Activated CD4-positive, alpha-beta memory T cell treated with anti-CD3 and anti-CD28 coated beads, Interleukin-2, amount 10 ng/mL, durations not matched to agents 7 days and 5 days (primary cell): ENCODE data around the gene BRME1. TPM values are rescaled to one million over a fixed set of nuclear protein-coding genes. Genes with fewer than 3 reads are reported as not detected.

Experiments
- CTCF ChIA-PET: fragments of 350-600 bp; sonication (Branson Sonifier 250); formaldehyde crosslinking; loops from one replicate; lab custom pipeline; 2021; ENCODE audit warnings: antibody characterized with exemption, inconsistent platforms; lab: Charles Lee
- POLR2A ChIA-PET: fragments of 350-600 bp; sonication (Branson Sonifier 250); formaldehyde crosslinking; loops from one replicate; lab custom pipeline; 2021; ENCODE audit warnings: antibody characterized with exemption; lab: Charles Lee
- DNase-seq: peaks from one replicate; pipeline ENCODE4 v3.0.0-alpha.2; 2020
- H3K27ac Mint-ChIP-seq: one replicate; pipeline ENCODE4 v1.8.0; 2021; ENCODE audit warnings: mild to moderate bottlenecking, mixed read lengths
- H3K27me3 Mint-ChIP-seq: one replicate; pipeline ENCODE4 v1.8.0; 2021; ENCODE audit warnings: mixed read lengths
- H3K36me3 Mint-ChIP-seq: one replicate; pipeline ENCODE4 v1.8.0; 2021; ENCODE audit warnings: low read depth, mixed read lengths
- H3K4me1 Mint-ChIP-seq: one replicate; pipeline ENCODE4 v1.8.0; 2021; ENCODE audit warnings: mixed read lengths
- H3K4me3 Mint-ChIP-seq: one replicate; pipeline ENCODE4 v1.8.0; 2021; ENCODE audit warnings: mild to moderate bottlenecking, mixed read lengths
- H3K9me3 Mint-ChIP-seq: one replicate; pipeline ENCODE4 v1.8.0; 2021; ENCODE audit warnings: mixed read lengths
- total RNA-seq, 2 experiments: library from RNA; stranded (reverse); gene quantifications; one replicate each; pipeline ENCODE4 v1.2.3, GENCODE V29; 2021

BRME1 gene
- total RNA-seq, 2 experiments from 2014 or later = 3.8 to 4.4 TPM

- Mint-ChIP-seq H3K36me3 (no peaks in the 10 kb centered on the region), H3K4me3 (no peak overlapping the region), H3K9me3 (peaks cover 3% of the 10 kb centered on the region), H3K4me1 (peaks cover 12% of the 10 kb centered on the region), H3K27ac (no peak overlapping the region), H3K27me3 (no peaks in the 10 kb centered on the region)
- no peak for DNase-seq
- POLR2A ChIA-PET = interaction anchor here (1.2 to 1.4 kb wide), 2 partner anchors 13 to 39 kb away, joined by 3 to 4 read pairs; partner anchors contain the start of gene PODNL1
- CTCF ChIA-PET = no interaction called here
Observed at GRCh38 chr19:13899912-13900584, 5.9 kb downstream of the BRME1 start.

GRCh38 chr19:13899393-13899792 lies 6.5 kb downstream of the BRME1 start:
- Mint-ChIP-seq H3K9me3 (no peaks in the 10 kb centered on the region), H3K27me3 (no peaks in the 10 kb centered on the region), H3K4me1 (peaks cover 7% of the 10 kb centered on the region), H3K27ac (no peak overlapping the region), H3K4me3 (no peak overlapping the region), H3K36me3 (no peaks in the 10 kb centered on the region)
- ChIA-PET POLR2A (interaction anchor here (1.2 to 1.4 kb wide), 2 partner anchors 13 to 39 kb away, joined by 3 to 4 read pairs; partner anchors contain the start of gene PODNL1), CTCF (no interaction called here)
- no peak for DNase-seq

GRCh38 chr19:13896227-13896626 lies 9.7 kb downstream of the BRME1 start:
- Mint-ChIP-seq H3K4me3 (no peak overlapping the region), H3K9me3 (no peaks in the 10 kb centered on the region), H3K27me3 (no peaks in the 10 kb centered on the region), H3K4me1 (no peaks in the 10 kb centered on the region), H3K36me3 (no peaks in the 10 kb centered on the region), H3K27ac (no peak overlapping the region)
- CTCF ChIA-PET = no interaction called here
- no peak for DNase-seq
- POLR2A ChIA-PET = no interaction called here

- H3K27me3 Mint-ChIP-seq = no peaks in the 10 kb centered on the region
- H3K4me3 Mint-ChIP-seq = no peak overlapping the region
- no peak overlapping the region for H3K27ac Mint-ChIP-seq
- CTCF ChIA-PET = no interaction called here
- H3K4me1 Mint-ChIP-seq = no peaks in the 10 kb centered on the region
- POLR2A ChIA-PET = no interaction called here
- no peaks in the 10 kb centered on the region for H3K9me3 Mint-ChIP-seq
- H3K36me3 Mint-ChIP-seq = no peaks in the 10 kb centered on the region
- no peak for DNase-seq
Observed at GRCh38 chr19:13894552-13894951, 11.4 kb downstream of the BRME1 start.

GRCh38 chr19:13892870-13893269 lies 13.0 kb downstream of the BRME1 start:
- Mint-ChIP-seq H3K27ac (no peak overlapping the region), H3K4me1 (no peaks in the 10 kb centered on the region), H3K4me3 (no peak overlapping the region), H3K9me3 (no peaks in the 10 kb centered on the region), H3K27me3 (no peaks in the 10 kb centered on the region), H3K36me3 (no peaks in the 10 kb centered on the region)
- ChIA-PET POLR2A (no interaction called here), CTCF (no interaction called here)
- DNase-seq = no peak

GRCh38 chr19:13890136-13890535 lies 15.8 kb downstream of the BRME1 start:
- no peaks in the 10 kb centered on the region for H3K36me3 Mint-ChIP-seq
- peaks cover 11% of the 10 kb centered on the region for H3K4me1 Mint-ChIP-seq
- DNase-seq = no peak
- no peaks in the 10 kb centered on the region for H3K27me3 Mint-ChIP-seq
- H3K9me3 Mint-ChIP-seq = no peaks in the 10 kb centered on the region
- ChIA-PET POLR2A (no interaction called here), CTCF (no interaction called here)
- no peak overlapping the region for H3K27ac Mint-ChIP-seq
- H3K4me3 Mint-ChIP-seq = no peak overlapping the region

- CTCF ChIA-PET = no interaction called here
- Mint-ChIP-seq H3K4me1 (peaks cover 14% of the 10 kb centered on the region), H3K9me3 (no peaks in the 10 kb centered on the region), H3K27me3 (no peaks in the 10 kb centered on the region), H3K4me3 (no peak overlapping the region), H3K27ac (no peak overlapping the region), H3K36me3 (no peaks in the 10 kb centered on the region)
- POLR2A ChIA-PET = no interaction called here
- no peak for DNase-seq
Observed at GRCh38 chr19:13888281-13888680, 17.6 kb downstream of the BRME1 start.

GRCh38 chr19:13887517-13887916 lies 18.4 kb downstream of the BRME1 start:
- peaks cover 18% of the 10 kb centered on the region for H3K4me1 Mint-ChIP-seq
- no peak for DNase-seq
- H3K36me3 Mint-ChIP-seq = no peaks in the 10 kb centered on the region
- ChIA-PET CTCF (interaction anchor here (1.1 kb wide), 1 partner anchor 186 kb away, joined by 3 read pairs; no protein-coding TSS in a partner anchor), POLR2A (interaction anchor here (0.8 kb wide), 1 partner anchor 66 kb away, joined by 3 read pairs; no protein-coding TSS in a partner anchor)
- no peaks in the 10 kb centered on the region for H3K9me3 Mint-ChIP-seq
- no peak overlapping the region for H3K27ac Mint-ChIP-seq
- H3K27me3 Mint-ChIP-seq = no peaks in the 10 kb centered on the region
- H3K4me3 Mint-ChIP-seq = no peak overlapping the region

GRCh38 chr19:13887018-13887436 lies 18.9 kb downstream of the BRME1 start:
- ChIA-PET CTCF (interaction anchor here (0.7 to 1.6 kb wide), 5 partner anchors 155 to 456 kb away, joined by 3 to 5 read pairs (median 3); no protein-coding TSS in a partner anchor), POLR2A (interaction anchor here (0.7 to 1.0 kb wide), 3 partner anchors 13 to 66 kb away, joined by 3 to 4 read pairs (median 3); partner anchors contain the start of gene DCAF15)
- no peak overlapping the region for H3K27ac Mint-ChIP-seq
- peak; percentile 44 for DNase-seq
- H3K9me3 Mint-ChIP-seq = no peaks in the 10 kb centered on the region
- H3K4me1 Mint-ChIP-seq = peaks cover 23% of the 10 kb centered on the region
- no peaks in the 10 kb centered on the region for H3K27me3 Mint-ChIP-seq
- H3K4me3 Mint-ChIP-seq = no peak overlapping the region
- no peaks in the 10 kb centered on the region for H3K36me3 Mint-ChIP-seq

GRCh38 chr19:13885826-13886365 lies 20.0 kb downstream of the BRME1 start:
- peaks cover 34% of the 10 kb centered on the region for H3K4me1 Mint-ChIP-seq
- H3K27me3 Mint-ChIP-seq = no peaks in the 10 kb centered on the region
- H3K36me3 Mint-ChIP-seq = no peaks in the 10 kb centered on the region
- DNase-seq = no peak
- H3K4me3 Mint-ChIP-seq = no peak overlapping the region
- POLR2A ChIA-PET = interaction anchor here (0.7 to 1.4 kb wide), 3 partner anchors 14 to 146 kb away, joined by 3 to 4 read pairs (median 3); partner anchors contain the start of genes DCAF15 and IL27RA
- no peak overlapping the region for H3K27ac Mint-ChIP-seq
- no peaks in the 10 kb centered on the region for H3K9me3 Mint-ChIP-seq
- CTCF ChIA-PET = interaction anchor here (0.8 to 1.6 kb wide), 4 partner anchors 18 to 189 kb away, joined by 3 to 5 read pairs (median 3); no protein-coding TSS in a partner anchor

GRCh38 chr19:13884726-13885591 lies 21.0 kb downstream of the BRME1 start:
- no peak for DNase-seq
- no peak overlapping the region for H3K4me3 Mint-ChIP-seq
- H3K27ac Mint-ChIP-seq = no peak overlapping the region
- ChIA-PET POLR2A (interaction anchor here (1.4 kb wide), 1 partner anchor 147 kb away, joined by 3 read pairs; the partner anchor contains the start of gene IL27RA), CTCF (interaction anchor here (0.7 to 1.2 kb wide), 3 partner anchors 174 to 251 kb away, joined by 3 to 4 read pairs (median 3); partner anchors contain the start of gene ASF1B)
- H3K4me1 Mint-ChIP-seq = peaks cover 42% of the 10 kb centered on the region
- H3K27me3 Mint-ChIP-seq = no peaks in the 10 kb centered on the region
- no peaks in the 10 kb centered on the region for H3K9me3 Mint-ChIP-seq
- no peaks in the 10 kb centered on the region for H3K36me3 Mint-ChIP-seq

GRCh38 chr19:13883516-13884064 lies 22.3 kb downstream of the BRME1 start:
- no peak overlapping the region for H3K27ac Mint-ChIP-seq
- DNase-seq = no peak
- no peaks in the 10 kb centered on the region for H3K36me3 Mint-ChIP-seq
- peaks cover 46% of the 10 kb centered on the region for H3K4me1 Mint-ChIP-seq
- H3K9me3 Mint-ChIP-seq = no peaks in the 10 kb centered on the region
- CTCF ChIA-PET = interaction anchor here (0.6 to 3.2 kb wide), 4 partner anchors 12 to 176 kb away, joined by 4 to 15 read pairs (median 8); no protein-coding TSS in a partner anchor
- no peak overlapping the region for H3K4me3 Mint-ChIP-seq
- no peaks in the 10 kb centered on the region for H3K27me3 Mint-ChIP-seq
- POLR2A ChIA-PET = interaction anchor here (0.7 to 3.5 kb wide), 3 partner anchors 27 to 197 kb away, joined by 3 to 18 read pairs (median 3); no protein-coding TSS in a partner anchor
